HG03108 (cell line): ENCODE results near the gene OR4A47.
"Not testable (repeated sequence)": the region's sequence is repeated elsewhere in the genome, so short reads cannot be mapped to it uniquely, and the experiment has no call there.

Source experiments
- ATAC-seq: cut with Tn5 transposase; IDR thresholded peaks from one replicate; pipeline ENCODE4 v1.9.1; 2021; ENCODE audit warnings: moderate library complexity; ENCODE audit not compliant: unreplicated experiment

The OR4A47 gene

DNA sequence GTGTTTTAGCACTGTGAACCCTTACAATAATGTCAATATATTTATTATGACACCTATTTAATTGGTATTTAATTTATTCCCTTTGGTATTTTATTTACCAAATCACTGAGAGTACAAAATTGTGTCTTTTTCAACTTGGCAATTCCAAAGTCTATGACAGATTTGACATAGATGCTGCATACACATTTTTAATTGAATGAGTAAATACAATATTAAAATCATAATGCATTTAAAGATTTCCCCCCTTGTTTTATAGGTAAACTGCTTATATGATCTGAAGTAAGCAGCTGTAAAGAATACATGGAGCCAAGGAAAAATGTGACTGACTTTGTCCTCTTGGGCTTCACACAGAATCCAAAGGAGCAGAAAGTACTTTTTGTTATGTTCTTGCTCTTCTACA lies at the start of gene OR4A47:
TSS of gene OR4A47 (plus strand) at position 301 of the 400 bp plus-strand sequence. CDS start at position 301, 0 bp downstream.
- ATAC-seq: not testable (repeated sequence)

DNA sequence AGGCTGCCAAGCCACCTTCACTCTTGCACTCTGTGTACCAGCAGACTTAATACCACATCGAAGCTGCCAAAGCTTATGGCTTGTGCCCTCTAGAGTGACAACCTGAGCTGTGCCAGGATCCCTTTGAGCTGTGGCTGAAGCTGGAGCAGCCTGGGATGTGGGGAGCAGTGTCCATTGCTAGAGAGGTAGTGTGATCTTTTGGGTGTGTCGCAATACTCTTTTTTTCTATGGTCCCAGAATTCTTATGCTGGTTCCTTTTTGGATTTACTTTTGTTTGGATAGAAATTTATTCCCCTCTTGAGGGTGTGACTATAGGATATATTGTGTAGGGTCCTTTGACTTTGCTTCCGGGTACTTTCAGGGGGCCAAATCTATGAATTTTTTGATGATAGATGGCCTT lies 32.7 kb upstream of the OR4A47 start:
- ATAC-seq: not testable (repeated sequence)

DNA sequence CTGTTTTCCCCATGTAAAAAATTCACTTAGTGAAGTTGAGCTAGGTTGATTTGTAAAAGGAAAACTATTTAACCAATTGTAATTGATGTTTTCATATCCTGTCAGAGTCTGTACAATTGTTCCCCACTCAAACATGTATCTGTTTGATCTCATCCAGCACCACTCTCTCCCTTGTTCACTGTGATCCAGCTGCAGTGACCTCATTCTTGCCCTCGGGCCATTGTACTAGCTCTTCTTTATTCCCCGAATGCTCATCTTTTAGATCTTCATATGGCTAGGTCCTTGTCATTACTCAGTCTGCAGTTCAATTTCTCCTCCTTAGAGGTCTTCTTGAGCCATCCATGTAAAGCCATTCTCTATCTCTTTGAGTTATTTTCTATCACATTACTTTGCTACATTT lies 14.6 kb upstream of the OR4A47 start:
- ATAC-seq: not testable (repeated sequence)

DNA sequence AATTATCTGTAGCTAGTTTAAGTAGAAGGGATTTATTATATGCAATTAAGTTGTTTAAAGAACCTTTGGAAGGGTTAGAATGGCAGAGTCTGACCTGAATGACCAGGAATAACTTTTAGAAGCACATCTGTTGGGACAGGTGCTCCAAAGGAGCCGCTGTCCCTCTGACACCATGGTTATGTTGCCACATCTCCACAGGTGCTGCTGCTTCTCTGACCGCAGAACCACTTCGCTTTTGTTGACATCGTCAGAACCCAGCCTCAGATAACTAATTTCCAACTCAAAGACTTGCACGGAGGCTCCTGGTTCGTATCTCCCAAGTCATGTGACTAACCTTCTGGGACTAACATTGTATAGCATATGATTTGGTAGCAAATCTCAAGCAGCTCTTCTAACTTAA lies 13.9 kb upstream of the OR4A47 start:
- not testable (repeated sequence) for ATAC-seq

DNA sequence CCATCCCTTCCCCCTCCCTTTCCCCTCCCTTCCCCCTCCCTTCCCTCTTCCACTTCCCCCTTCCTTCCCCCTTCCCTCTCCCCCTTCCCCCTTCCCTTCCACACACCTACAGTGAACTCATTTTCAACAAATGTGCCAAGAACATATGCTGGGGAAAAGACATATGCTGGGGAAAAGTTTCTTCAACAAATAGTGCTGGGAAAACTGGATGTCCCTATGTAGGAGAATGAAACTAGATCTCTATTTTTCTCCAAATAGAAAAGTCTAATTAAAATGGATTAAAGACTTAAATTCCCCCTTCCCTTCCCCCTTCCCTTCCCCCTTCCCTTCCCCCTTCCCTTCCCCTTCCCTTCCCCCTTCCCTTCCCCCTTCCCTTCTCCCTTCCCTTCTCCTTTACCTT lies 17.6 kb downstream of the OR4A47 start:
- not testable (repeated sequence) for ATAC-seq

DNA sequence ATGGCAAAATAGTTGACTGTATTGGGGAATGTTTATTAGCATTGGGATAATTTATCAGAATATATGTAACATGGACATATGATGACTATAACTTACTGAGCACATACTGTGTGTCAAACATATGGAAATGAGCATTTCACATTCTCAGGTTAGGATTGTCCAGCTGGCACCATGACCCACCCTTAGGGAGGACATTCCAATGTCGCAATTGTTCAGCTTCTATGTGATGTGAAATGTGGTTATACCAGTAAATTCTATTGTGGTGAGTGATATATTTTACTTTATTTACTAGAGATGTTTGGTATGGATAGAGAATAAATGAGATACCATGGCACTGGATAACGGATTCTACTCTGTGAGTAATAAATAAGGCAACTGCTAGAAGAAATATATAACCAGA lies 50.4 kb downstream of the OR4A47 start:
- ATAC-seq: no peak
